Muscle layer of colon (tissue), 2 donors: ENCODE results near the gene THRSP.
"Not testable (repeated sequence)": the region's sequence is repeated elsewhere in the genome, so short reads cannot be mapped to it uniquely, and the experiment has no call there.

Source experiments
- H3K27ac ChIP-seq: one replicate; pipeline ENCODE4 v1.7.0; 2013; ENCODE audit warnings: low read depth, mild to moderate bottlenecking, low read length, moderate library complexity
- H3K27me3 ChIP-seq, 2 donors: one replicate each; pipeline ENCODE4 v1.7.0; 2013; ENCODE audit warnings: low read length in 2 of 2, mild to moderate bottlenecking in 2 of 2; ENCODE audit not compliant: insufficient read depth in 2 of 2, control insufficient read depth in 1 of 2
- H3K36me3 ChIP-seq: one replicate; pipeline ENCODE4 v1.7.0; 2013; ENCODE audit warnings: mild to moderate bottlenecking, low read length; ENCODE audit not compliant: insufficient read depth
- H3K4me1 ChIP-seq: one replicate; pipeline ENCODE4 v1.7.0; 2013; ENCODE audit warnings: mild to moderate bottlenecking, low read length; ENCODE audit not compliant: insufficient read depth
- H3K4me3 ChIP-seq, 2 donors: one replicate each; pipeline ENCODE4 v1.7.0; 2013; ENCODE audit warnings: low read length in 2 of 2, low read depth in 1 of 2, mild to moderate bottlenecking in 1 of 2, moderate library complexity in 1 of 2
- H3K9ac ChIP-seq: one replicate; pipeline ENCODE4 v1.7.0; 2013; ENCODE audit warnings: low read length
- H3K9me3 ChIP-seq: one replicate; pipeline ENCODE4 v1.7.0; 2013; ENCODE audit warnings: mild to moderate bottlenecking, low read length
- donor health status: abdominal sarcoma.
- donor health status: Adenocarcinoma of cecum.

THRSP gene

DNA sequence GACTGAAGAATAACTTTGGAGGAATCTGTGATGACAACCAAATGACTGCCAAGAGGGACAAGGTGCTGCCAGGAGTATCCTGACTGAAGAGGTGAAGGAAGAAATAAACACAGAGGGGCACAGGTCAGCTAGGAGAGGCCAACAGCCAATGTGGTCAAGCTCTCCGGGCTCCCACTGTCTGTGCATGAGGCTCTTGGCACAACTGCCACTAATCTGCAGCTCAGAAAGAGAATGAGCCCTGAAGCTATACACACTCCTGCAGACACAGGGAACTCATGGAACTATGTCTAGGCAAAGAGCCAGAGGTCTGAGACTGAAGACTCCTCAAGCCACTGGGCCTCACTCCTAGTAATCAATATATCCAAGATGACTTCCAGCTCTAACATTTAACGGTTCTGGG, 7.0 kb downstream of the THRSP start:
- H3K36me3 ChIP-seq, result peaks cover 26% of the 10 kb centered on the region
- no peaks in the 10 kb centered on the region for H3K27me3 ChIP-seq
- H3K27ac ChIP-seq, result no peak overlapping the region
- no peaks in the 10 kb centered on the region for H3K9me3 ChIP-seq
- H3K4me3 ChIP-seq, result no peak overlapping the region
- peaks cover 3% of the 10 kb centered on the region for H3K4me1 ChIP-seq
- no peak overlapping the region for H3K9ac ChIP-seq

DNA sequence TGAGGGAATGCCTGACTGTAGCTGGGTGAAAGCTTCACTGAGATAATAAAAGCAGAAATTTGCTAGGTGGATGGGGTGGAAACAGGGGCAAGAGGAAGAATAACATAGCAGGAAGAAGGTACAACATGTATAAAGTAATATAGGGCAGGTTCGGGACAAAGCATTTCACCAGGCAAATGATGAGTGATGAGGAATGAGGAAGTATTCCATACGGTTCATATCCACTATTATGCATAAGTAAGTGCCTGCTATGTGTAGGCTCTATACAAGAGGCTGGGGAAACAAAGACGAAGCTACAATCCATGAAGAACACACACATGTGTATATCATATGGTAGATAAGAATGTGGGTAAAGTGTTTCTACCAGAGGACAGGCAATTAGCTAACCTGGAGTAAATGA, 8.1 kb downstream of the THRSP start:
- no peak overlapping the region for H3K27ac ChIP-seq
- H3K4me3 ChIP-seq, result no peak overlapping the region
- peaks cover 8% of the 10 kb centered on the region for H3K4me1 ChIP-seq
- no peak overlapping the region for H3K9ac ChIP-seq
- H3K36me3 ChIP-seq, result peaks cover 26% of the 10 kb centered on the region
- no peaks in the 10 kb centered on the region for H3K27me3 ChIP-seq
- no peaks in the 10 kb centered on the region for H3K9me3 ChIP-seq

GRCh38 chr11:78072455-78072854, 8.8 kb downstream of the THRSP start:
- H3K4me1 ChIP-seq, result peaks cover 13% of the 10 kb centered on the region
- no peak overlapping the region for H3K27ac ChIP-seq
- H3K27me3 ChIP-seq, result no peaks in the 10 kb centered on the region
- no peak overlapping the region for H3K4me3 ChIP-seq
- no peak overlapping the region for H3K9ac ChIP-seq
- H3K9me3 ChIP-seq, result no peaks in the 10 kb centered on the region
- peaks cover 24% of the 10 kb centered on the region for H3K36me3 ChIP-seq

DNA sequence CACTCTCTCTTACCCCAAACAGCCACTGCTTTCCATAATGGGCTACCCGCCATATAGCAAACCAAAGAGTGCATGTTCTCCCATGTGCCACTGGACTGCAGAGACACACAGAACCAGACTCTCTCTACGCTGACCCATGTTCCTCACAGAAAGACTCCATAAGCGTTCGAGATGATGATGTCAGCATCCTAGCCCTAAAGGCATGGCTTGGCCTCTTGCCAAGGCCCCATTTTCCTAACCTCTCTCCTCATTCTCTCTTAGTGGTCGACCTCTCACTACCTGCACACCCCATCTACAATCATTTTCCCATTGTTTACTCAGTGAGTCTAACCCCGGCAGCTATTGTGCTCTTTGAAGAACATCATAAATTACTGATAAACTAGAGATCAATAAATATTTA, 11.1 kb downstream of the THRSP start:
- no peak overlapping the region for H3K9ac ChIP-seq
- H3K4me3 ChIP-seq, result no peak overlapping the region
- H3K9me3 ChIP-seq, result no peaks in the 10 kb centered on the region
- peaks cover 26% of the 10 kb centered on the region for H3K4me1 ChIP-seq
- H3K36me3 ChIP-seq, result peaks cover 14% of the 10 kb centered on the region
- H3K27ac ChIP-seq, result no peak overlapping the region
- no peaks in the 10 kb centered on the region for H3K27me3 ChIP-seq

DNA sequence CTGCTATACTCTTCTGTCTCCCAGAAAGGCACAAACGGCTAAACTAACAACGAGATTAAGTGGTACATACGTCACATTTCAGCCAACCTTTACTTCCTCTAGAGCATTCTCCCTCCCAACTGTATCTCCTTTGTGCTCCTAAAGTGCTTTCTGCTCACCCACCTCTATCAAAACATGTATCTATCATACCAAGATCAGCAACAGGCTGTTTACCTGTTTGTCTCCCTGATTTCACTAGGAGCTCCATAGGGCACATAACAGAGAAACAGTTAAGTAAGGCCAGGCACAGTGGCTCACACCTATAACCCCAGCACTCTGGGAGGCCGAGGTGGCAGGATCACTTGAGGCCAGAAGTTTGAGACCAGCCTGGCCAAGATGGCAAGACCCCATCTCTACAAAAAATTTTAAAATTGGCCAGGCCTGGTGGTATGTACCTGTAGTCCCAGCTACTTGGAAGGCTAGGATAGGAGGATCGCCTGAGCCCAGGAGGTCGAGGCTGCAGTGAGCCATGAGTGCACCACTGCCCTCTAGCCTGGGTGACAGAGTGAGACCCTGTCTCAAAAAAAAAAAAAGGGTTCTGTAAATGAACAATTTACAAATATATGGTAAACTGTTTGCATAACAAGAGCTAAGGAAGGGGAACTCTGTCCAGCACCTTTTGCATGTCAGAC, 13.2 kb downstream of the THRSP start:
- H3K9ac ChIP-seq, result no peak overlapping the region
- no peak overlapping the region for H3K4me3 ChIP-seq
- H3K9me3 ChIP-seq, result no peaks in the 10 kb centered on the region
- H3K4me1 ChIP-seq, result peaks cover 26% of the 10 kb centered on the region
- H3K36me3 ChIP-seq, result peaks cover 8% of the 10 kb centered on the region
- H3K27me3 ChIP-seq, result no peaks in the 10 kb centered on the region
- no peak overlapping the region for H3K27ac ChIP-seq

DNA sequence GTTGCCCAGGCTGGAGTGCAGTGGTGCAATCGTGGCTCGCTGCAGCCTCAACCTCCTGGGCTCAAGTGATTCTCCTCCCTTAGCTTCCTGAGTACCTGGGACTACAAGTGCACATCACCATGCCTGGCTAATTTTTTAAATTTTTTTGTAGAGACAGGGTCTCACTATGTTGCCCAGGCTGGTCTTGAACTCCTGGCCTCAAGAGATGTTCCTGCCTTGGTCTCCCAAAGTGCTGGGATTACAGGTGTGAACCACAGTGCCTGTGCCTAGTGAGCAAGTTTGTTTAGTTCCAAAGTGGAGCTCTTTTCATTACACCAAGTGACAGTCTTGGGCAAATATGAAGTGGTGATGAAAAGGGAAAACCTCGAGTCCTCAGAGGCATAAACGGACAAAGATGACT, 13.9 kb downstream of the THRSP start:
- Histone ChIP-seq H3K4me1 (peaks cover 26% of the 10 kb centered on the region), H3K9ac (peak overlapping the region; percentile 79), H3K4me3 (peak overlapping the region in 1 of 2 donors; percentile 94)
- H3K27me3 ChIP-seq, H3K9me3 ChIP-seq, H3K27ac ChIP-seq, H3K36me3 ChIP-seq: not testable (repeated sequence)

DNA sequence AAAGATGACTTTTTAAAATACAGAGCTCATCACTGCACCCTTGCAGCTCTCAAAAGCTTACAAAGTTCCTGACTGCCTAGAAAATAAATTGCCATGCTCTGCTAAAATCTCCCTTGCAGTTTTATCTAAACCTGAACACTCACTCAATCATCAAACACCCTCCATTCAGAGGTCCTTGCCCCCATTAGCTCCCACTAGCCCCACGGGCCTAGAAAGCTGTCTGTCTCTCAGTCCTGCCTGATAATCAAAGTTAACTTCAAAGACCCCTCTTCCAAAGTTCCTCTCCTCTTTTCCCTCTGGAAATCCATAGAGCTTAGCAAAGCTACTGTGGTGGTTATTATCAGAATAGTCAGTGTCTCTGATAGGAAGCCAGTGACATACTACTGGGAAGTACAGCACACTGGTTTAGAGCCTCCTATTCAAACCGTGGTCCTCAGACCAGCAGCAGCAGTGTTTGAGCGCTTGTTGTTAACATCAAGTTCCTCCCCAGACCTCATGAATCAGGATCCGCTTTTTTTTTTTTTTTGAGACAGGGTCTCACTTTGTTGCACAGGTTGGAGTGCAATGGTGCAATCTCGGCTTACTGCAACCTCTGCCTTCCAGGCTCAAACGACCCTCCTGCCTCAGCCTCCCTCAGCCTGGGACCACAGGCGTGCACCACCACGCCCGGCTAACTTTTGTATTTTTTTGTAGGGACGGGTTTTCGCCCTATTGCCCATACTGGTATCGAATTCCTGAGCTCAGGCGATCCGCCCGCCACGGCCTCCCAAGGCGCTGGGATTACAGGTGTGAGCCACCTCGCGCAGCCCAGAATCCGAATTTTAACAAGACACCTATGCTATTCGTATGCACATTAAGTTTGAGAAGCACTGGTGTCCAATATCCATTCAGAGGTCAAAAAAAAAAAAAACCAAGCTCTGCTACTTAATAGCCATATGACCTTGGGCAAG, 14.8 kb downstream of the THRSP start:
- H3K27ac ChIP-seq, result peak overlapping the region; percentile 80
- H3K4me3 ChIP-seq, result peak overlapping the region; percentile 86 to 94
- H3K36me3 ChIP-seq, result no peaks in the 10 kb centered on the region
- peaks cover 26% of the 10 kb centered on the region for H3K4me1 ChIP-seq
- H3K27me3 ChIP-seq, result no peaks in the 10 kb centered on the region
- peak overlapping the region; percentile 79 for H3K9ac ChIP-seq
- no peaks in the 10 kb centered on the region for H3K9me3 ChIP-seq

DNA sequence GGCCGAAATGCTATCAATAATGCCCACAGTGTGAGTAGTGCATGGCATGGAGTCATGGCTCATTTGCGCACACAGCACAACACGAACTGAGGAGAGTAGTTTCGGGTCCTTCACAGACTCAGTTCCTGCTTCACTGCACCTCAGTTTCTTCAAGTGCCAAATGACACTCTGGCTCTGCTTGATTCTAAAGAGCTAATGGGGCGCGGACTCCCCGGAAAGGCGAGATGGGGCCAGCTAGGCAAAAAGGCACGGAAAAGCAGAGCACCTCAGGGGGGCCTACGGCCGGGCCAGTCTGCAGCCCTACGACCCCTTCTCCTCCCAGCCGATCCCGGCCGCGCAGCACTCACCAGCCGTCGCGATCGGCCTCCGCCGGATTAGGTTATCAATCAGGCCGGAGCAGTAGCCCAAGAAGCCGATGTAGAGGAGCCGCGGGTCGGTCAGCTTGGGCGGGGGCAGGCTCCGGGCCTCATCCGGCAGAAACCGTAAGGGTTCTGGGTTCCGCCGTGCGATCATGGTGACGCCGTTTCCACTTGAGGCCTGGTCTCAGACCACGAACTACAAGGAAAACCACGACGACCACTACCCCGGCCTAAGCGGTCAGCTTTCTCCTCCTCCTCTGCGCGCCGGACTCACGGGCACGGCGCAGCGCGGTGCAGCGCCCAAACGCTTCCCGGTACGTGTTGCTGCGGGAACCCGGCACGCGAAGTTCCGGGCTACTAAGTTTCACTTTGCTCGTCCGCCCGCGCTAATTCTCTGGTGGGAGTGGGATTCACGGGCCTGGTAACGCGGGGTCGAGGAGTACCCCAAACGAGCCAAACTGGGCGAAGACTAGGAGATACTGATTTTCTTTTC, 15.8 kb downstream of the THRSP start, which contains the start of gene NDUFC2:
NDUFC2 (minus strand) TSS at position 631 of the 852 bp plus-strand sequence; CDS start at position 513, 118 bp downstream.
- Histone ChIP-seq H3K27ac (peak within 1 kb of the TSS; percentile 80), H3K9ac (peak within 1 kb of the TSS; percentile 79), H3K27me3 (no peaks in the 10 kb centered on the region), H3K4me1 (peaks cover 26% of the 10 kb centered on the region), H3K9me3 (no peaks in the 10 kb centered on the region), H3K36me3 (no peaks in the 10 kb centered on the region), H3K4me3 (peak within 1 kb of the TSS; percentile 86 to 94)

DNA sequence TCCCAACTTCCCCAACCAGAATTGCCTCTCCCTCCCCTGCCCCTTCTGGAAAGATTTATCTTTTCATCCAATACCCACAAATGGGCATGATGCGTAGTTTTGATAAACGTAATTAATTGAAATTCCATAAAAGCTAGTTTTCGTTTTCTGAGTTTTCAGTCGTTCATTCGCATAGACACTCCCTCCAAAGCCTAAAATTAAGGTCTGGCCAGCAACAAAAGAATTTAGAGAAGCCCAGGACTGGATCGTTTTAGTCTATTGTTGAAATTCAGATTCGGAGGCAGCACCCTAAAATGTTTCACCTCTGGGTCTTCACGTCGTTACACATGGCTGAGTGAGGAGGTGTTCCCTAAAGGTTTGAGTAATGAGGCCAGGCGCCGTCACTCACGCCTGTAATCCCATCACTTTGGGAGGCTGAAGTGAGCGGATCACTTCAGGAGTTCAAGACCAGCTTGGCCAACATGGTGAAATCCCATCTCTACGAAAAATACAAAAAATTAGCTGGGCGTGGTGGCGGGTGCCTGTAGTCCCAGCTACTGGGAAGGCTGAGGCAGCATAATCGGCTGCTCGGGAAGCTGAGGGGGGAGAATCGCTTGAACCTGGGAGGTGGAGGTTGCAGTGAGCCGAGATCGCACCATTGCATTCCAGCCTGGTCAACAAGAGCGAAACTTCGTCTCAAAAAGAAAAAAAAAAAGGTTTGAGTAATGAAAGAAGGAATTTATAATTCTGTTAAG, 16.6 kb downstream of the THRSP start:
- no peaks in the 10 kb centered on the region for H3K36me3 ChIP-seq
- peak overlapping the region; percentile 79 for H3K9ac ChIP-seq
- H3K4me1 ChIP-seq, result peaks cover 26% of the 10 kb centered on the region
- H3K9me3 ChIP-seq, result no peaks in the 10 kb centered on the region
- H3K27ac ChIP-seq, result peak overlapping the region; percentile 80
- H3K27me3 ChIP-seq, result no peaks in the 10 kb centered on the region
- peak overlapping the region; percentile 86 to 94 for H3K4me3 ChIP-seq

DNA sequence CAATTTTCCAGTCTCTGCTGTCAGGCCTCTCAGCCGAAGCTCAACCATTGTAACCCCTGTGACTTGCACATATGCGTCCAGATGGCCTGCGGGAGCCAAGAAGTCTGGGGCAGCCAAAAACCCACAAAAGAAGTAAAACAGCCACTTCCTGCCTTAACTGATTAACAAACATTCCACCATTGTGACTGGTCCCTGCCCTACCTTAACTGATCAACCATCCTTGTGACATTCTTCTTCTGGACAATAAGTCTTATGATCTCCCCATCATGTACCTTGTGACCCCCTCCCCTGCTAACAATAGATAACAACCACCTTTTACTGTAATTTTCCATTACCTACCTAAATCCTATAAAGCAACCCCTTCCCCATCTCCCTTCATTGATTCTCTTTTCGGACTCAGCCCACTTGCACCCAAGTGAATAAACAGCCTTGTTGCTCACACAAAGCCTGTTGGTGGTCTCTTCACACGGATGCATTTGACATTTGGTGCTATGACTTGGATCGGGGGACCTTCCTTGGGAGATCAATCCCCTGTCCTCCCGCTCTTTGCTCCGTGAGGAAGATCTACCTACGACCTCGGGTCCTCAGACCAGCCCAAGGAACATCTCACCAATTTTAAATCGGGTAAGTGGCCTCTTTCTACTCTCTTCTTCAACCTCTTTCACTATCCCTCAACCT, 17.3 kb downstream of the THRSP start:
- Histone ChIP-seq H3K27ac (no peak overlapping the region), H3K9ac (no peak overlapping the region), H3K27me3 (no peaks in the 10 kb centered on the region), H3K9me3 (no peaks in the 10 kb centered on the region), H3K4me3 (no peak overlapping the region), H3K36me3 (no peaks in the 10 kb centered on the region), H3K4me1 (peaks cover 26% of the 10 kb centered on the region)
